ENCODE results near the gene TTC3. TPM values are rescaled to one million over a fixed set of nuclear protein-coding genes. Genes with fewer than 3 reads are reported as not detected.

The TTC3 gene
- total and polyA plus RNA-seq, 4 donors, result 197 to 556 (median 295) TPM

DNA sequence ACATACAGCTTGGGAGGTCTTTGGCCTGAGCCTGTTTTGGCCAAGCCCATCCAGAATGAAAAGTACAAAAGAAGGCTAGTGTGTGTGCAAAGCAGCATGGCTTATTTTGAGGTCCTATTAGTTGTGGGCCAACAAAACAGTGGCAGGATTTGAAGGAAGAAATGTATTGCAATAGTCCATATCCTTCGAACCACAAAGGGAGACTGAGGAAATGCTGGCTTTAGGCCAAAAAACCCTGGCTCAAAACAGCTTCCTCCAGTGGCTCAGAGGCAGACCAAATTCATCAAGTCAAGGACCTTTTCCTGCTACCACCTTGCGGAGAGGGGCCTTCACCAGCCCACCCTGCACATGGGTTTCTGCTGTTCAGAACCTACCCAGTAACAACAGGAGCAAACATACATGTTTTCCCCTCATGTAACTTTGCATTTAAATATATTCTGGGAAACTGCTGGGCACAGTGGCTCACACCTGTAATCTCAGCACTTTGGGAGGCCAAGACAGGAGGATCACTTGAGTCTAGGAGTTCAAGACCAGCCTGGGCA lies 150.8 kb downstream of the TTC3 start:
- peaks cover 18% of the 10 kb centered on the region for H3K4me1 ChIP-seq (ENCODE audit: control insufficient read depth, insufficient read depth, low read length)
- no peaks in the 10 kb centered on the region for H3K9me3 ChIP-seq (ENCODE audit: control insufficient read depth, insufficient read depth, low read length)
- no peaks in the 10 kb centered on the region for H3K27me3 ChIP-seq (ENCODE audit: control insufficient read depth, insufficient read depth, low read length)
- 100% methylated on average over 1 of the region's 2 CpGs for whole genome bisulfite sequencing (ENCODE audit: insufficient coverage)
- H3K27ac ChIP-seq (ENCODE audit: low read depth, low read length), result no peak overlapping the region
- H3K36me3 ChIP-seq (ENCODE audit: control insufficient read depth, insufficient read depth, low read length), result peaks cover 50% of the 10 kb centered on the region
- H3K4me3 ChIP-seq (ENCODE audit: low read depth, low read length), result no peak overlapping the region
- no peak for DNase-seq (ENCODE audit: low read depth in 4 of 6, low spot score in 6 of 6)

DNA sequence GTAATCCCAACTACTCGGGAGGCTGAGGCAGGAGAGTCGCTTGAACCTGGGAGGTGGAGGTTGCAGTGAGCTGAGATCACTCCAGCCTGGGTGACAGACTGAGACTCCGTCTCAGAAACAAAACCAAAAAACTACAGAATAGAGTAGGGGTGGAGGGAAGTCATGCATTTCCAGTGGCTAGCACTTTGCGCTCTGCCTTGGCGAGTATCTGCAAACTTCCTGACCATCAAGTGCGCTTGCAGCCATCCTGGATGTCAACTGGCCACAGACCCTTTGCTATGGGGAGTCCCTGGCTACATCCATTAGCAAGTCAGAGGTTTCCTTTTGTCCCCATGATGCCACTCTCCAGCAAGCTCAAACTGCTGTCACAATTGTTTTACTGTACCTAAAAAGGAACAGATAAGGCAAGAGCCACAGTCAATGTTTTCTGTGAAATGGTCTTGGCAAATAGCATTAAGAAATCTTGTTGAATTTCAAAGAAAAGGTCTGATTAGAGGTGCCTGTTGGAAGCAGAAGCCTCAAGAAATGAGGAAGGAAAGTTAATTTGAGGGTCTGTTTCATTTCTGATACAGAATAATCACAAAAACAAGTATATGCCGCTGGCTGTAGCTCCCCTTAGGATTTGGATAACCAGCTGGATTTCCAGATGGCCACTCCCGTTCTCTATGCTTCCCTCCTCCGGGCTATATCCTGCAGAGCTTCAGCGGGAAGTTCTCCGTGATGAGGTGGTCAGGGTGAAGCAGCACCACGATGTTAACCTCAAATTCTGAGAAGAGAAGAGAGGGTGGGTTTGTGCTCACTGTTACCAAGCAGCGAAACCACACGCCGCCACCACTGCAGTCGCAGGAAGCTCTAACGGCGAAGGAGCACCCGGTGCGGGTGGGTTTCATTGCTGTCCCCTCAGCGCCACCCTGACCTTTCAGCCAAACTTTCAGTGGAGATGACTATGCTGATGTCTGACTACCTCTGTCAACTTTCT lies 152.1 kb downstream of the TTC3 start:
- no peaks in the 10 kb centered on the region for H3K9me3 ChIP-seq (ENCODE audit: control insufficient read depth, insufficient read depth, low read length)

DNA sequence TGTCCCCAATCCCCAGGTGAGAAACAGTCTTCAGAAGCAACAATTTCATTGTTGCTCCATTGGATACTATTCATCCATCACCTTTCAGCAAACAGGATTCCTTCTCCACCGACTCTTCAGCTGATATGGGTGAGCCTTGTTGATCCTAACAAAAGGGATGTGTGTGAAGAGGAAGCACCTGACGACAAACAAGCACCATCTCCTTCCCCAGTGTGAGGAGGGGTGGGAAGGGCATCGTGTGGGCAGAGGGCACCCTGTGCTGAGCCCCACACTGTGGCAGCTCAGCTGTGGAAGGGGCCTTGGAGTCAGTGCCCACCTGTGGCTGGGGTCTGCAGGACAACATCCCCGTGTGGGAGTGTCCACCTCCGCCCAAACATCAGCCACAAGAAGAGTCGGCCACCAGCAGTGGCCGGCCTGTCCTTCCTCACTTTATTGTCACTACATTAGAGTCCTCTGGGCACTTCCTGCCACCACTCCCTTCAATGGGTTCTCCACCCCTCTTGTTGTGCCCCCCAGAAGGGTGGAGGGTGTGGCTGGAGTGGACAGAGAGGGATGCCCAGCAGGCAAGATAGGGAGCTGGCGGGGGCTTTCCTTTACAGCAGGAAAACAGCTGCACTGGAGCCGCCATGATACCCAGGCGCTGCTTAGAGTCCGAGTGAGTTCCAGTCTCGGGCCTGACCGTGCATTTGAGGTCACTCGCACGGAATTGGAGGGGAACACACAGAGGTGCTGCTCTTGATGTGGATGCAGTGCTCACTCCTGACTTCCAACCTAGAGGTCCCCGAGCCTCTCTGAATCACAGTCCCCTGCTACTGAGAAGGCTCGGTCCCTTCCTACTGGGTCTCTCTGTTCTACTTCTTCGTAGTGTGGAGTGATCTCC lies 153.2 kb downstream of the TTC3 start:
- no peaks in the 10 kb centered on the region for H3K9me3 ChIP-seq (ENCODE audit: control insufficient read depth, insufficient read depth, low read length)
- DNase-seq (ENCODE audit: low read depth in 4 of 6, low spot score in 6 of 6), result no peak
- no peaks in the 10 kb centered on the region for H3K27me3 ChIP-seq (ENCODE audit: control insufficient read depth, insufficient read depth, low read length)
- H3K4me1 ChIP-seq (ENCODE audit: control insufficient read depth, insufficient read depth, low read length), result peaks cover 2% of the 10 kb centered on the region
- H3K27ac ChIP-seq (ENCODE audit: low read depth, low read length), result no peak overlapping the region
- H3K4me3 ChIP-seq (ENCODE audit: low read depth, low read length), result no peak overlapping the region
- peaks cover 67% of the 10 kb centered on the region for H3K36me3 ChIP-seq (ENCODE audit: control insufficient read depth, insufficient read depth, low read length)
- 99% methylated on average over 11 of the region's 18 CpGs for WGBS (ENCODE audit: insufficient coverage)

More for the DNA sequence above, 152.1 kb downstream of the TTC3 start:
- no peaks in the 10 kb centered on the region for H3K27me3 ChIP-seq (ENCODE audit: control insufficient read depth, insufficient read depth, low read length)
- WGBS (ENCODE audit: insufficient coverage), result 84% methylated on average over 17 of the region's 21 CpGs
- H3K36me3 ChIP-seq (ENCODE audit: control insufficient read depth, insufficient read depth, low read length), result peaks cover 57% of the 10 kb centered on the region
- H3K4me1 ChIP-seq (ENCODE audit: control insufficient read depth, insufficient read depth, low read length), result peaks cover 14% of the 10 kb centered on the region
- H3K4me3 ChIP-seq (ENCODE audit: low read depth, low read length), result no peak overlapping the region
- no peak overlapping the region for H3K27ac ChIP-seq (ENCODE audit: low read depth, low read length)
- DNase-seq (ENCODE audit: low read depth in 4 of 6, low spot score in 6 of 6), result no peak

DNA sequence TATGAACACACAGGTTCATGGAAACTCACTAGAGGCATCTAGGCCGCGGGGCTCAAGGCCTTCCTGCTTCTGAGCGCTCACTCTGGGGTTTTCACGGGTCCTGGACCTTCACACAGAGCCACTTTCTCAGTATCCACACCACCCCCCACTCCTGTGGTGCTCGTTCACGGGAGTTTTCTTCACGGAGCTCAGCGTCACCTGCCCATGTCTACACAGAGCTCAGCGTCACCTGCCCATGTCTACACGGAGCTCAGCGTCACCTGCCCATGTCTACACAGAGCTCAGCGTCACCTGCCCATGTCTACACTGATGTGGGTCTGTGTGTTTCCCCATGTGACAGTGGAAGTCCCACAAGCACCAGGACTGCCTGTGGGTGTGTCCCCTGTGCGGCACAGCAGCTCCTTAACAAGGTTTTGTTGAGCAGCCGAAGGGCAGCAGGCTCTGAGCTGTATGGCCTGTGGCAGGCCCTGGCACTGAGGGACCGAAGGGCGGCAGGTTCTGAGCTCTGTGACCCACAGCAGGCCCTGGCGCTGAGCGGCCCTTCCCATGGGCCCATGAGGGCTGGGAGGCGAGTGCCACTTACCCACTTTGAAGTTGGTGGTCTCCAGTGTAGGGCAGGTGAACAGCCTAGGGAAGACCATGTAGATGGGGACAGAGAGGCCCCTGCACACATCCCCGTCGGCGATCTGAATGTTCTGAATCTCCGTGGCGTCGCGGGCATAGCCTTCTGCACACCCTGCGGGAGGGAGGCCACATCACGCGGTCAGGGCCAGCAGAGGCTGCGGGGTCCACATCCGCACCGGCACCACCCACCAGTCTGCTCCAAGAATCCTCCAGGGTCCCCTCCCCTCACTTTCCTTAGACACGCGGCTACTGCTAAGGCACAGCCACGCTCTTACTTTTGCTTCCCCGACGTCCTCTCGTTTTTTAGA lies 154.3 kb downstream of the TTC3 start:
- no peaks in the 10 kb centered on the region for H3K4me1 ChIP-seq (ENCODE audit: control insufficient read depth, insufficient read depth, low read length)
- WGBS (ENCODE audit: insufficient coverage), result 94% methylated on average over 37 of the region's 38 CpGs
- no peak overlapping the region for H3K27ac ChIP-seq (ENCODE audit: low read depth, low read length)
- peaks cover 77% of the 10 kb centered on the region for H3K36me3 ChIP-seq (ENCODE audit: control insufficient read depth, insufficient read depth, low read length)
- H3K27me3 ChIP-seq (ENCODE audit: control insufficient read depth, insufficient read depth, low read length), result no peaks in the 10 kb centered on the region
- no peak for DNase-seq (ENCODE audit: low read depth in 4 of 6, low spot score in 6 of 6)
- no peaks in the 10 kb centered on the region for H3K9me3 ChIP-seq (ENCODE audit: control insufficient read depth, insufficient read depth, low read length)
- no peak overlapping the region for H3K4me3 ChIP-seq (ENCODE audit: low read depth, low read length)

DNA sequence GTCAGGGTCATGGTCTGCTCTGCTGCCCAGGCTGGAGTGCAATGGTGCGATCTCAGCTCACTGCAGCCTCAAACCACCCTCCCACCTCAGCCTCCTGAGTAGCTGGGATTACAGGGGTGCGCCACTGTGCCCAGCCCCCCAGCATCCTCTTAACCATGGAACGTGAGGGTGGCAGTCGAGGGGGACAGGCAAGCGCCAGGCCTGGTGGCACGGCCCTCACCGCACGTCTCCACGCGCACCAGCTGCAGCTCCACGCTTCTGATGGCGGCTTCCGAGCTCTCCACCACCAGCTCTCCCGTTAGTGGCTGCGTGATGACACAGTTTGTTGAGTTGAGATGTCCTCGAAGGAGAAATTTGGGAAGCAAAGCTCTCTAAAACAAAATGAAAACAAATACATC lies 154.9 kb downstream of the TTC3 start:
- Histone ChIP-seq H3K27me3 (ENCODE audit: control insufficient read depth, insufficient read depth, low read length) (no peaks in the 10 kb centered on the region), H3K36me3 (ENCODE audit: control insufficient read depth, insufficient read depth, low read length) (peaks cover 84% of the 10 kb centered on the region), H3K4me1 (ENCODE audit: control insufficient read depth, insufficient read depth, low read length) (no peaks in the 10 kb centered on the region), H3K27ac (ENCODE audit: low read depth, low read length) (no peak overlapping the region), H3K4me3 (ENCODE audit: low read depth, low read length) (no peak overlapping the region), H3K9me3 (ENCODE audit: control insufficient read depth, insufficient read depth, low read length) (no peaks in the 10 kb centered on the region)
- 97% methylated on average over 13 of the region's 16 CpGs for WGBS (ENCODE audit: insufficient coverage)
- no peak for DNase-seq (ENCODE audit: low read depth in 4 of 6, low spot score in 6 of 6)

DNA sequence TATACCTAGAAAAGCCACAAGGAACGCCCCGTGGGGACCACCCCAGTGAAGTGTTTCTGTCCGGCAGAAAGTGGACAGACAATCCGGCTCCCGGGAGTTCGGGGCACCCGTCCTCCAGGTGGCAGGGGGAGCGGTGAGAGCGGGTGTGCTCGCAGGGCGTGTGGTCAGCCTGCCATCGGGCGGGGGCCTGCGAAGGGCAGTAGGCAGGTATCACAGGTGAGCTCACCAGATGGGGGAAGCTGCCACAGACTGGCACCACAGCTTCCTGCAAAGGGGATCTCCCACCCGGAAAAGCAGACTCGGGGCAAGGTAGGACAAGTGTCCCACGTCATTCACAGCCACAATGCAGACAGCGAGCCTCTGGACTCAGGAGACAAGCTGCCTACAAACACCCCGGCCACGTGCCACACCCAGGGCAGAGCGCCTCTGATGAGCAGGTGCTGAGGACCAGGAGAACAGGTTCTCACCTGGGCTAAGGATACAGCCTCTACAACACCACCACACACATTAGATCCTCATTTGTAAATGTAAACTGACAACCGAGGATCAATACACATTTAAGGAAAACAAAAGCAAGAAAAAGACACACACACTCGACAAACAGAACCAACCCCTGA lies 157.7 kb downstream of the TTC3 start:
- Histone ChIP-seq H3K4me1 (ENCODE audit: control insufficient read depth, insufficient read depth, low read length) (no peaks in the 10 kb centered on the region), H3K27me3 (ENCODE audit: control insufficient read depth, insufficient read depth, low read length) (no peaks in the 10 kb centered on the region), H3K9me3 (ENCODE audit: control insufficient read depth, insufficient read depth, low read length) (no peaks in the 10 kb centered on the region), H3K27ac (ENCODE audit: low read depth, low read length) (no peak overlapping the region), H3K4me3 (ENCODE audit: low read depth, low read length) (no peak overlapping the region), H3K36me3 (ENCODE audit: control insufficient read depth, insufficient read depth, low read length) (peaks cover 70% of the 10 kb centered on the region)
- 95% methylated on average over 21 of the region's 23 CpGs for WGBS (ENCODE audit: insufficient coverage)
- DNase-seq (ENCODE audit: low read depth in 4 of 6, low spot score in 6 of 6), result no peak

DNA sequence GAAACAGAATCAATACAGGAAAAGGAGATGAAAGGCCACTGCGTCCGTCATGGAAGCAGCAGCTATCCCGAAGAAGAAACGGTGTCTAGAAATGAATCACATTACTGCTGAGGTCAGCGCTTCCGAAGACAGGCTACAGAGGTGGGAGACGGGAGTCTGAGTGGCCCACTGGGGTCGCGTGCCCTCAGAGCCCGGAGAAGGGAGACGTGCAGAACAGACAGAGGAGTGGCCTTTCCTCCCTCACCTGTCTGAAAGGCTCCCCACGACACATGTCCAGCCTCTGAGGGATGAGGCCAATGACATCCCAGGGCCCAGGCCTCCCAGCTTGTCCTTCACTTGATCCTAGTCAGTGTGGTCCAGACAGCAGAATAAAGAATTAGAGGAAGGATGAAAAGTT lies 158.2 kb downstream of the TTC3 start:
- H3K27ac ChIP-seq (ENCODE audit: low read depth, low read length), result no peak overlapping the region
- DNase-seq (ENCODE audit: low read depth in 4 of 6, low spot score in 6 of 6), result peak in 1 of 6 donors; percentile 8
- no peaks in the 10 kb centered on the region for H3K4me1 ChIP-seq (ENCODE audit: control insufficient read depth, insufficient read depth, low read length)
- 77% methylated on average over 9 of the region's 12 CpGs for WGBS (ENCODE audit: insufficient coverage)
- H3K9me3 ChIP-seq (ENCODE audit: control insufficient read depth, insufficient read depth, low read length), result no peaks in the 10 kb centered on the region
- peaks cover 65% of the 10 kb centered on the region for H3K36me3 ChIP-seq (ENCODE audit: control insufficient read depth, insufficient read depth, low read length)
- no peak overlapping the region for H3K4me3 ChIP-seq (ENCODE audit: low read depth, low read length)
- H3K27me3 ChIP-seq (ENCODE audit: control insufficient read depth, insufficient read depth, low read length), result no peaks in the 10 kb centered on the region

DNA sequence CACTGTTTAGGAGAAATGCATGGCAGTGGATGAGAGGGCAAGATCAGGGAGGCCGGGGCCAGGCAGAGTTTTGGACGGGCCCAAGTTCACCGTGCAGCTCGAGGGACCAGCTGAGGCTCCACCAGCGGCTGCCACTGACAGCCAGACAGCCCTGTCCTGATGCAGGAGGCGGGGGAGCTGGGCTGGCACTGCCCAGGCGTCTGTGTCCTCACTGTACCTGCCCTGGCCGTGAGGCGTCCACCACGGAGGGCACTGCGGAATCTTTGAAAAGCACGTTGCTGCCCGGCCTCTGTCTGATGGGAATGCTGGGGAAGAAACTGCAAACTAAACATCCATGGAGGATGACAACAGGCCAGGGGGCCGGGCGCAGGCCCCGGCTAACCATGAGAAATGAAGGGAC lies 158.6 kb downstream of the TTC3 start:
- DNase-seq (ENCODE audit: low read depth in 4 of 6, low spot score in 6 of 6), result no peak
- H3K4me1 ChIP-seq (ENCODE audit: control insufficient read depth, insufficient read depth, low read length), result no peaks in the 10 kb centered on the region
- H3K9me3 ChIP-seq (ENCODE audit: control insufficient read depth, insufficient read depth, low read length), result no peaks in the 10 kb centered on the region
- no peaks in the 10 kb centered on the region for H3K27me3 ChIP-seq (ENCODE audit: control insufficient read depth, insufficient read depth, low read length)
- H3K4me3 ChIP-seq (ENCODE audit: low read depth, low read length), result no peak overlapping the region
- WGBS (ENCODE audit: insufficient coverage), result 93% methylated on average over 16 of the region's 16 CpGs
- H3K27ac ChIP-seq (ENCODE audit: low read depth, low read length), result no peak overlapping the region
- peaks cover 61% of the 10 kb centered on the region for H3K36me3 ChIP-seq (ENCODE audit: control insufficient read depth, insufficient read depth, low read length)

Data from spinal cord (tissue), 10 donors.